Measurements from ENCODE around the gene AGPAT4.

DNA sequence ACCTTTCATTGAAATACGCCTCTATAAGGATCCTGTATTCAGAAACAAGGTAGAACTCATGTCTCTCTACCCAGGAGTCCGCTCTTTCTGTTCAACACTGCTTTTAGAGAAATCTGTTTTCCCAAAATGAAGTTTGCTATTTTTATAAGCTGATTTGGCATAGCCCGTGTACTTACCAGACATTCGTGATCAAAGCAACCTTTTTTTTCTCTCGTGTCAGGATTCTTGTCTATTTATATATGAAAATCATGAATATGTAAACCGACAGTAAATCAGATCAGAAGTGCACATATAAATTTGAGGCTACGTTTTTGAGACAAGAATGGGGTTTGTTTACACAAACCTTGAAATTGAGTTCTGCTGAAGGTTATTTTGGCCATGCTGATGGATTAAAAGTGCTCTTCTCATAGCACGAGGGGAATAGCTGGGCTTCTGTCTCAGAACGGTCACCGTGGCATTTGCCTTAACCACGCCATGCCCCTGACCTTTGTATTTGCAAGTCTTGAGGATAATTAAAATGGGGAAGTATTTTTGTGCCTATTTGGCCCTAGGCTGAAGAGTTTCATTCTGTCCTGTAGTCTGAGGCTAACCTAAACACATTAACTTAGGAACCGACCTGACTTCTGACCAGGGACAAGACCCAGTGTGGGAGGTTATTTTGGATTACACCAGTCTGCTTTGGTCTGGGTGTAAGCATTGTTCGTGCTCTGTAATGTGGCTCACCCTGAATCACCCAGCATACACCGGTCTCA, 163.7 kb downstream of the AGPAT4 start:
- TF ChIP-seq EZH2 (IDR thresholded peaks at IDR 0.05; ENCODE audit: insufficient read depth, poor library complexity, severe bottlenecking) (no peak), EZH2phosphoT487 (IDR thresholded peaks at IDR 0.05; ENCODE audit: insufficient read depth, low read depth) (no peak)

Measured in GM23248 (cell line).